IMR-90 (cell line): ENCODE results near the gene TPM2. TPM values are rescaled to one million over a fixed set of nuclear protein-coding genes. Genes with fewer than 3 reads are reported as not detected.

Experiments
- ATAC-seq: fragments of 200-7000 bp; cut with Tn5 transposase; 2 replicates; pipeline ENCODE4 v1.9.1; 2020; ENCODE audit warnings: low read depth, mild to moderate bottlenecking, moderate library complexity
- BruUV-seq: library from RNA; stranded (reverse); fragments of 400-500 nt; replicated peaks from 2 replicates; lab custom pipeline; 2021; lab: Mats Ljungman, UMichigan
- CTCF ChIA-PET: fragments of 300-600 bp; formaldehyde crosslinking; extraction: SDS; loops from one replicate; lab custom pipeline; 2021; ENCODE audit warnings: antibody characterized with exemption; lab: Yijun Ruan, JAX
- POLR2A ChIA-PET: fragments of 300-600 bp; sonication (Branson Sonifier 250); formaldehyde crosslinking; loops from one replicate; lab custom pipeline; 2022; ENCODE audit warnings: antibody characterized with exemption; ENCODE audit not compliant: unreplicated experiment; lab: Charles Lee
- DNase-seq: peaks from one replicate; pipeline ENCODE4 v3.0.0; 2013
- H2AFZ ChIP-seq: replicated peaks from 2 replicates; pipeline ENCODE3; 2013; ENCODE audit warnings: low read length, mild to moderate bottlenecking; ENCODE audit not compliant: poor library complexity
- H2AK5ac ChIP-seq: 2 replicates; pipeline ENCODE4 v1.6.1; 2013; ENCODE audit warnings: low read depth, low read length, inconsistent platforms
- H2AK9ac ChIP-seq: replicated peaks from 2 replicates; pipeline ENCODE3; 2013; ENCODE audit warnings: mild to moderate bottlenecking, low read depth, low read length, moderate library complexity; ENCODE audit not compliant: poor library complexity
- H2BK120ac ChIP-seq: 2 replicates; pipeline ENCODE4 v1.6.1; 2013; ENCODE audit warnings: low read depth, low read length, inconsistent platforms
- H2BK15ac ChIP-seq: 3 replicates; pipeline ENCODE4 v1.6.1; 2013; ENCODE audit warnings: low read depth, low read length, inconsistent platforms
- H2BK20ac ChIP-seq: 2 replicates; pipeline ENCODE4 v1.6.1; 2013; ENCODE audit warnings: low read depth, mild to moderate bottlenecking, inconsistent platforms, low read length, moderate library complexity
- H2BK5ac ChIP-seq: 2 replicates; pipeline ENCODE4 v1.6.1; 2013; ENCODE audit warnings: mild to moderate bottlenecking, low read depth, low read length, inconsistent platforms; ENCODE audit not compliant: poor library complexity, severe bottlenecking
- H3K14ac ChIP-seq: replicated peaks from 2 replicates; pipeline ENCODE4 v1.6.1; 2013; ENCODE audit warnings: low read depth, low read length, inconsistent platforms
- H3K18ac ChIP-seq: 2 replicates; pipeline ENCODE4 v1.6.1; 2013; ENCODE audit warnings: low read depth, low read length, control low read depth
- H3K23ac ChIP-seq: 2 replicates; pipeline ENCODE4 v1.6.1; 2013; ENCODE audit warnings: low read depth, low read length, inconsistent platforms
- H3K27ac ChIP-seq: 2 replicates; pipeline ENCODE4 v1.5.1; 2013; ENCODE audit warnings: mild to moderate bottlenecking, control low read depth, low read length; ENCODE audit not compliant: insufficient read depth
- H3K27me3 ChIP-seq: 2 replicates; pipeline ENCODE4 v1.6.1; 2013; ENCODE audit warnings: low read length; ENCODE audit not compliant: control insufficient read depth, insufficient read depth
- H3K36me3 ChIP-seq: 2 replicates; pipeline ENCODE4 v1.6.1; 2013; ENCODE audit warnings: low read length, mixed read lengths; ENCODE audit not compliant: control insufficient read depth, insufficient read depth
- H3K4ac ChIP-seq: 2 replicates; pipeline ENCODE4 v1.6.1; 2013; ENCODE audit warnings: low read depth, low read length, inconsistent platforms
- H3K4me1 ChIP-seq: 2 replicates; pipeline ENCODE4 v1.6.1; 2013; ENCODE audit warnings: low read length, mixed read lengths; ENCODE audit not compliant: control insufficient read depth, insufficient read depth
- H3K4me2 ChIP-seq: 2 replicates; pipeline ENCODE4 v1.6.1; 2013; ENCODE audit warnings: low read depth, mild to moderate bottlenecking, control low read depth, low read length, moderate library complexity
- H3K4me3 ChIP-seq: 2 replicates; pipeline ENCODE4 v1.5.1; 2013; ENCODE audit warnings: low read depth, mild to moderate bottlenecking, control low read depth, low read length, moderate library complexity; ENCODE audit not compliant: insufficient read depth
- H3K56ac ChIP-seq: 2 replicates; pipeline ENCODE4 v1.6.1; 2013; ENCODE audit warnings: low read length, inconsistent platforms; ENCODE audit not compliant: insufficient read depth; ENCODE audit errors: extremely low read depth
- H3K79me1 ChIP-seq, 2 experiments: 2 replicates each; pipeline ENCODE4 v1.6.1; 2013; ENCODE audit warnings: low read length in 2 of 2, inconsistent platforms in 1 of 2, low read depth in 1 of 2
- H3K9ac ChIP-seq: 2 replicates; pipeline ENCODE4 v1.6.1; 2013; ENCODE audit warnings: low read depth, low read length, control low read depth
- H3K9me1 ChIP-seq: 2 replicates; pipeline ENCODE4 v1.6.1; 2013; ENCODE audit warnings: low read length, inconsistent platforms; ENCODE audit not compliant: insufficient read depth
- H3K9me3 ChIP-seq: 2 replicates; pipeline ENCODE4 v1.6.1; 2013; ENCODE audit warnings: low read length; ENCODE audit not compliant: control insufficient read depth, insufficient read depth
- H4K20me1 ChIP-seq: 2 replicates; pipeline ENCODE4 v1.6.1; 2013; ENCODE audit warnings: low read length, inconsistent platforms; ENCODE audit not compliant: insufficient read depth
- H4K5ac ChIP-seq: 2 replicates; pipeline ENCODE4 v1.6.1; 2013; ENCODE audit warnings: mild to moderate bottlenecking, low read depth, low read length, control low read depth
- H4K8ac ChIP-seq, 2 experiments: 2 replicates each; pipeline ENCODE4 v1.6.1; 2013; ENCODE audit warnings: low read depth in 2 of 2, low read length in 2 of 2, control low read depth in 1 of 2, inconsistent platforms in 1 of 2
- H4K91ac ChIP-seq: 2 replicates; pipeline ENCODE4 v1.6.1; 2013; ENCODE audit warnings: low read depth, low read length, inconsistent platforms; ENCODE audit not compliant: insufficient read depth
- BHLHE40 ChIP-seq: fragments of 150-350 bp; IDR thresholded peaks from 2 replicates; pipeline ENCODE4 v1.6.1; 2016; ENCODE audit warnings: mild to moderate bottlenecking, low read depth, low read length
- CEBPB ChIP-seq: IDR thresholded peaks from 2 replicates; pipeline ENCODE4 v1.6.1; 2012; ENCODE audit warnings: low read depth, low read length, improper control_type of control experiment
- CHD1 ChIP-seq: IDR thresholded peaks from 2 replicates; pipeline ENCODE4 v1.6.1; 2012; ENCODE audit warnings: low read depth, low read length, improper control_type of control experiment
- FOS ChIP-seq: fragments of 150-350 bp; IDR thresholded peaks from 2 replicates; pipeline ENCODE4 v1.6.1; 2016; ENCODE audit warnings: low read depth, low read length
- MAFK ChIP-seq: IDR thresholded peaks from 2 replicates; pipeline ENCODE4 v1.6.1; 2012; ENCODE audit warnings: low read depth, low read length, improper control_type of control experiment
- MAZ ChIP-seq: IDR thresholded peaks from 2 replicates; pipeline ENCODE4 v1.6.1; 2012; ENCODE audit warnings: low read depth, mild to moderate bottlenecking, low read length, improper control_type of control experiment, moderate library complexity, borderline replicate concordance
- MXI1 ChIP-seq: IDR thresholded peaks from 2 replicates; pipeline ENCODE4 v1.6.1; 2012; ENCODE audit warnings: low read depth, mild to moderate bottlenecking, low read length, moderate library complexity, borderline replicate concordance
- NFE2L2 ChIP-seq: fragments of 150-350 bp; IDR thresholded peaks from 2 replicates; pipeline ENCODE4 v1.6.1; 2016; ENCODE audit warnings: low read depth, mild to moderate bottlenecking, low read length
- POLR2A ChIP-seq: IDR thresholded peaks from 2 replicates; pipeline ENCODE4 v1.6.1; 2012; ENCODE audit warnings: mild to moderate bottlenecking, low read depth, low read length
- RAD21 ChIP-seq: IDR thresholded peaks from 2 replicates; pipeline ENCODE4 v1.6.1; 2012; ENCODE audit warnings: low read length, improper control_type of control experiment
- RCOR1 ChIP-seq: IDR thresholded peaks from 2 replicates; pipeline ENCODE4 v1.6.1; 2012; ENCODE audit warnings: mild to moderate bottlenecking, low read length, improper control_type of control experiment; ENCODE audit not compliant: insufficient replicate concordance
- RFX5 ChIP-seq: IDR thresholded peaks from 2 replicates; pipeline ENCODE4 v1.8.0; 2012; ENCODE audit warnings: low read depth, mild to moderate bottlenecking, low read length, moderate library complexity
- SMC3 ChIP-seq: fragments of 150-350 bp; IDR thresholded peaks from 2 replicates; pipeline ENCODE4 v1.6.1; 2016; ENCODE audit warnings: low read depth, mild to moderate bottlenecking, antibody characterized with exemption, low read length, moderate library complexity
- WGBS, 2 experiments: methylation state at CpG; one replicate each; pipeline versions ENCODE4 v1.1.5 to v1.1.7; 2013; ENCODE audit warnings: missing lambda C conversion rate in 2 of 2; ENCODE audit not compliant: insufficient read length in 1 of 2; ENCODE audit errors: extremely low coverage in 2 of 2; 5-methylcytosine and 5-hydroxymethylcytosine counted together
- dilution Hi-C: fragments of 300-500 bp; cut with HindIII; formaldehyde crosslinking; loops from one replicate; pipeline ENCODE4 v1.14.3; 2018; ENCODE audit warnings: low sequenced_read_pairs; ENCODE audit not compliant: unreplicated experiment
- in situ Hi-C: fragments of 300-500 bp; cut with MboI; formaldehyde crosslinking; loops from 3 replicates; pipeline ENCODE4 v1.14.3; 2019; ENCODE audit warnings: low sequenced_read_pairs, inconsistent platforms, mixed read lengths
- intact Hi-C: fragments of 100-400 bp; cut with micrococcal nuclease; formaldehyde crosslinking; loops from 2 replicates; pipeline ENCODE4 v1.10.0; 2022
- polyA plus RNA-seq, 3 experiments: library from polyadenylated mRNA; depleted of rRNA; stranded (reverse); fragments of >200 nt; gene quantifications; 2 replicates each; pipeline ENCODE4 v1.2.3, GENCODE V29; 2012; ENCODE audit warnings: low replicate concordance in 1 of 3
- total RNA-seq: library from RNA; depleted of rRNA; stranded (reverse); fragments of >200 nt; gene quantifications from 2 replicates; pipeline ENCODE4 v1.2.3, GENCODE V29; 2012
- TF ChIP-seq, protein P1 (sequence below): fragments of 150-350 bp; IDR thresholded peaks from 2 replicates; pipeline ENCODE4 v1.6.1; 2016; ENCODE audit warnings: low read depth, mild to moderate bottlenecking, low read length, moderate library complexity, borderline replicate concordance
- TF ChIP-seq, protein P2 (sequence below): fragments of 150-350 bp; IDR thresholded peaks from 2 replicates; pipeline ENCODE4 v1.6.1; 2017; ENCODE audit warnings: mild to moderate bottlenecking, antibody characterized with exemption, low read length, low read depth

Gene TPM2
- total and polyA plus RNA-seq, 2 of the 4 experiments (the other 2 are of a cell fraction) = 960 to 2,500 TPM

DNA sequence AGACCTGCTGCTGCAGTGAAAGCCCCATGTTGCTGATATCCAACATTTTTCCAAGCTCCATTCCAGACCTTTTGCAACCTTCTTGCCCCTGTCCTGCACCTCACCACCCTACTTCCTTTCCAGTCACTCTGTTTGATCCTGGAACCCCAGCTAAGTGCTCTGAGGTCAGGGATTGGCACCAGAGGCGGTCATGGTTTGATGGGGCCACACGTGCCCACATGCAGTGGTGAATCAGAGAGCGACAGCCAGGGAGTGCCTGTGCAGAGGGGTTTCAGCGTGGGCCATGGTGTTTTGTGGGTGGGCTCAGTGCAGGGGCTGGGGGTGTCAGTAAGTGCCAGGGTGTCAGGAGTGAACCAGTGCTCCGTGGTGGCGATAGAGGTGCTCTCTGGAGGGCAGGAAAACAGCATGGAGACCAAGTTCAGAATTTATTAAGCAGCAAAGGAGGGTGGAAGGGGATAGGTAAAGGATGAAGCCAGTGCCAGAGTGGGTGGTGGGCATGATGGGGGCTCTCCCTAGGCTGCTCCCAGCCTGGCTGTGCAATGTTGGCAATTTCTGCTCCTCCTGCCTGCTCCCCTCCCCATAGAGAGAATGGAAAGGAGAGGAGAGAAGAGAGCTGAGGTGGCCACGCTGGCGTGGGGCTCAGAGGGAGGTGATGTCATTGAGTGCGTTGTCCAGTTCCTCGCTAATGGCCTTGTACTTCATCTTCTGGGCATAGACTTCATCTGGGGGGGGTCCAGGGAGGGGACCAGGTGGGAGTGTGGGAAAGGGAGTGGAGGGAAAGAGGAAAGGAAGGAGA is 7.0 kb downstream of the TPM2 start:
- Histone ChIP-seq H2BK120ac (no peak overlapping the region), H3K4me3 (no peak overlapping the region), H3K9ac (no peak overlapping the region; the same call in 1 of the 2 replicates), H2AK5ac (no peak overlapping the region), H3K23ac (peak overlapping the region; percentile 61), H3K9me1 (peaks cover 54% of the 10 kb centered on the region), H4K5ac (no peak overlapping the region; the same call in 1 of the 2 replicates), H2BK5ac (peak overlapping the region; percentile 59), H3K9me3 (no peaks in the 10 kb centered on the region), H3K14ac (0 out of 2 replicates have a peak overlapping the region, but pooled peaks have one; percentile 27), H3K79me1 (peaks cover 13 to 76% of the 10 kb centered on the region in 2 experiments), H4K8ac (peak overlapping the region in 1 of 2 experiments; percentile 15; a peak in 1 of 4 replicates), H3K4me1 (peaks cover 60% of the 10 kb centered on the region), H3K56ac (no peak overlapping the region), H2AK9ac (peak overlapping the region; percentile 51), H4K20me1 (peaks cover 78% of the 10 kb centered on the region), H3K27ac (peak overlapping the region; percentile 47; the same call in 1 of the 2 replicates), H3K27me3 (no peaks in the 10 kb centered on the region), H2BK15ac (no peak overlapping the region), H3K36me3 (peaks cover 59% of the 10 kb centered on the region), H3K4me2 (no peak overlapping the region; the same call in 1 of the 2 replicates), H3K18ac (no peak overlapping the region), H2BK20ac (no peak overlapping the region), H3K4ac (no peak overlapping the region), H2AFZ (no peak overlapping the region), H4K91ac (no peak overlapping the region)
- no peak for DNase-seq
- in situ Hi-C loops (no loop called here), intact Hi-C loops (loop anchor here (10.0 kb wide), 1 partner anchor 78 kb away; the partner anchor contains the start of gene TESK1), dilution Hi-C loops (no loop called here)
- WGBS, 2 experiments = 89% methylated on average over 6 of the region's 10 CpGs; no CpG with 5 or more reads in 1 of the 2 experiments
- CTCF ChIA-PET = interaction anchor here (1.4 kb wide), 1 partner anchor 14 kb away, joined by 7 read pairs; no protein-coding TSS in a partner anchor
- BruUV-seq = no TSS peak
- POLR2A ChIA-PET = interaction anchor here (0.6 to 1.6 kb wide), 3 partner anchors 9 to 44 kb away, joined by 3 read pairs; no protein-coding TSS in a partner anchor
- ATAC-seq = no peak
- TF ChIP-seq, protein P1, sequence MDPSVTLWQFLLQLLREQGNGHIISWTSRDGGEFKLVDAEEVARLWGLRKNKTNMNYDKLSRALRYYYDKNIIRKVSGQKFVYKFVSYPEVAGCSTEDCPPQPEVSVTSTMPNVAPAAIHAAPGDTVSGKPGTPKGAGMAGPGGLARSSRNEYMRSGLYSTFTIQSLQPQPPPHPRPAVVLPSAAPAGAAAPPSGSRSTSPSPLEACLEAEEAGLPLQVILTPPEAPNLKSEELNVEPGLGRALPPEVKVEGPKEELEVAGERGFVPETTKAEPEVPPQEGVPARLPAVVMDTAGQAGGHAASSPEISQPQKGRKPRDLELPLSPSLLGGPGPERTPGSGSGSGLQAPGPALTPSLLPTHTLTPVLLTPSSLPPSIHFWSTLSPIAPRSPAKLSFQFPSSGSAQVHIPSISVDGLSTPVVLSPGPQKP = no peak
- TF ChIP-seq BHLHE40 = no peak
- no peak for TF ChIP-seq SMC3
- no peak for TF ChIP-seq RFX5
- no peak for TF ChIP-seq RCOR1
- no peak for TF ChIP-seq NFE2L2
- TF ChIP-seq CEBPB = no peak
- TF ChIP-seq CHD1 = no peak
- no peak for TF ChIP-seq MAFK
- TF ChIP-seq RAD21 = no peak
- no peak for TF ChIP-seq MXI1
- no peak for TF ChIP-seq POLR2A
- no peak for TF ChIP-seq MAZ
- no peak for TF ChIP-seq FOS
- TF ChIP-seq, protein P2, sequence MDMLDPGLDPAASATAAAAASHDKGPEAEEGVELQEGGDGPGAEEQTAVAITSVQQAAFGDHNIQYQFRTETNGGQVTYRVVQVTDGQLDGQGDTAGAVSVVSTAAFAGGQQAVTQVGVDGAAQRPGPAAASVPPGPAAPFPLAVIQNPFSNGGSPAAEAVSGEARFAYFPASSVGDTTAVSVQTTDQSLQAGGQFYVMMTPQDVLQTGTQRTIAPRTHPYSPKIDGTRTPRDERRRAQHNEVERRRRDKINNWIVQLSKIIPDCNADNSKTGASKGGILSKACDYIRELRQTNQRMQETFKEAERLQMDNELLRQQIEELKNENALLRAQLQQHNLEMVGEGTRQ = no peak
